IMR-90 (cell line): ENCODE measurements around the gene CDH9.

Experiments
- BHLHE40 ChIP-seq: fragments of 150-350 bp; IDR thresholded peaks from 2 replicates; pipeline ENCODE4 v1.6.1; 2016; ENCODE audit warnings: mild to moderate bottlenecking, low read depth, low read length
- CEBPB ChIP-seq: IDR thresholded peaks from 2 replicates; pipeline ENCODE4 v1.6.1; 2012; ENCODE audit warnings: low read depth, low read length, improper control_type of control experiment
- CHD1 ChIP-seq: IDR thresholded peaks from 2 replicates; pipeline ENCODE4 v1.6.1; 2012; ENCODE audit warnings: low read depth, low read length, improper control_type of control experiment
- FOS ChIP-seq: fragments of 150-350 bp; IDR thresholded peaks from 2 replicates; pipeline ENCODE4 v1.6.1; 2016; ENCODE audit warnings: low read depth, low read length
- MAFK ChIP-seq: IDR thresholded peaks from 2 replicates; pipeline ENCODE4 v1.6.1; 2012; ENCODE audit warnings: low read depth, low read length, improper control_type of control experiment
- NFE2L2 ChIP-seq: fragments of 150-350 bp; IDR thresholded peaks from 2 replicates; pipeline ENCODE4 v1.6.1; 2016; ENCODE audit warnings: low read depth, mild to moderate bottlenecking, low read length
- POLR2A ChIP-seq: IDR thresholded peaks from 2 replicates; pipeline ENCODE4 v1.6.1; 2012; ENCODE audit warnings: mild to moderate bottlenecking, low read depth, low read length
- RAD21 ChIP-seq: IDR thresholded peaks from 2 replicates; pipeline ENCODE4 v1.6.1; 2012; ENCODE audit warnings: low read length, improper control_type of control experiment
- RFX5 ChIP-seq: IDR thresholded peaks from 2 replicates; pipeline ENCODE4 v1.8.0; 2012; ENCODE audit warnings: low read depth, mild to moderate bottlenecking, low read length, moderate library complexity
- SMC3 ChIP-seq: fragments of 150-350 bp; IDR thresholded peaks from 2 replicates; pipeline ENCODE4 v1.6.1; 2016; ENCODE audit warnings: low read depth, mild to moderate bottlenecking, antibody characterized with exemption, low read length, moderate library complexity
- TF ChIP-seq, protein P1 (sequence below): conservative IDR thresholded peaks from 2 replicates; pipeline ENCODE4 v1.5.1; 2012; ENCODE audit warnings: mild to moderate bottlenecking, low read depth, low read length, improper control_type of control experiment
- TF ChIP-seq, protein P2 (sequence below): fragments of 150-350 bp; IDR thresholded peaks from 2 replicates; pipeline ENCODE4 v1.6.1; 2017; ENCODE audit warnings: mild to moderate bottlenecking, antibody characterized with exemption, low read length, low read depth

DNA sequence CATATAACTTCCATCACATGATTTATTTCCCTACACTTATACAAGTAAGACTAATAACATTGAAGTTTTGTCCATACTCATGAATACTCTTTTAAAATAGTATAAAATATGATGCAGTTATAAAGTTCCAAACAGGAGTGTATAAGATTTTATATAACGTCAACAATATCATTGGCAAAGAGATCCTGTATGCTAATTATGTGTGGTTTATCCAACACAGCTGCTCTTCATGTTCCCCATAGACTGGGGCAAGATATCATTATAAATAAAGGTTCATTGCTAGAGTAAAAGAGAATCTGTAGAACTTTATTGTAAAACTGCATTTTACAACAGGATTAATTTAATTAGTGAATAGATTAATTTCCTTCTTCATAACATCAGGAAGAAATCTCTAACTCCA lies 16.9 kb downstream of the CDH9 start:
- no peak for TF ChIP-seq MAFK
- TF ChIP-seq POLR2A = no peak
- TF ChIP-seq, protein P1, sequence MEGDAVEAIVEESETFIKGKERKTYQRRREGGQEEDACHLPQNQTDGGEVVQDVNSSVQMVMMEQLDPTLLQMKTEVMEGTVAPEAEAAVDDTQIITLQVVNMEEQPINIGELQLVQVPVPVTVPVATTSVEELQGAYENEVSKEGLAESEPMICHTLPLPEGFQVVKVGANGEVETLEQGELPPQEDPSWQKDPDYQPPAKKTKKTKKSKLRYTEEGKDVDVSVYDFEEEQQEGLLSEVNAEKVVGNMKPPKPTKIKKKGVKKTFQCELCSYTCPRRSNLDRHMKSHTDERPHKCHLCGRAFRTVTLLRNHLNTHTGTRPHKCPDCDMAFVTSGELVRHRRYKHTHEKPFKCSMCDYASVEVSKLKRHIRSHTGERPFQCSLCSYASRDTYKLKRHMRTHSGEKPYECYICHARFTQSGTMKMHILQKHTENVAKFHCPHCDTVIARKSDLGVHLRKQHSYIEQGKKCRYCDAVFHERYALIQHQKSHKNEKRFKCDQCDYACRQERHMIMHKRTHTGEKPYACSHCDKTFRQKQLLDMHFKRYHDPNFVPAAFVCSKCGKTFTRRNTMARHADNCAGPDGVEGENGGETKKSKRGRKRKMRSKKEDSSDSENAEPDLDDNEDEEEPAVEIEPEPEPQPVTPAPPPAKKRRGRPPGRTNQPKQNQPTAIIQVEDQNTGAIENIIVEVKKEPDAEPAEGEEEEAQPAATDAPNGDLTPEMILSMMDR = no peak
- no peak for TF ChIP-seq FOS
- TF ChIP-seq BHLHE40 = no peak
- no peak for TF ChIP-seq CEBPB
- TF ChIP-seq NFE2L2 = no peak
- TF ChIP-seq RFX5 = no peak
- TF ChIP-seq SMC3 = no peak
- TF ChIP-seq CHD1 = no peak
- TF ChIP-seq, protein P2, sequence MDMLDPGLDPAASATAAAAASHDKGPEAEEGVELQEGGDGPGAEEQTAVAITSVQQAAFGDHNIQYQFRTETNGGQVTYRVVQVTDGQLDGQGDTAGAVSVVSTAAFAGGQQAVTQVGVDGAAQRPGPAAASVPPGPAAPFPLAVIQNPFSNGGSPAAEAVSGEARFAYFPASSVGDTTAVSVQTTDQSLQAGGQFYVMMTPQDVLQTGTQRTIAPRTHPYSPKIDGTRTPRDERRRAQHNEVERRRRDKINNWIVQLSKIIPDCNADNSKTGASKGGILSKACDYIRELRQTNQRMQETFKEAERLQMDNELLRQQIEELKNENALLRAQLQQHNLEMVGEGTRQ = no peak
- TF ChIP-seq RAD21 = no peak
